GM19240 (cell line): ENCODE results near the gene ZBTB1.
"Not testable (repeated sequence)": the region's sequence is repeated elsewhere in the genome, so short reads cannot be mapped to it uniquely, and the experiment has no call there.

ENCODE experiments used
- DNase-seq: peaks from one replicate; pipeline ENCODE4 v3.0.0; 2011; ENCODE audit warnings: low spot score; ENCODE audit not compliant: insufficient read length

Gene ZBTB1

DNA sequence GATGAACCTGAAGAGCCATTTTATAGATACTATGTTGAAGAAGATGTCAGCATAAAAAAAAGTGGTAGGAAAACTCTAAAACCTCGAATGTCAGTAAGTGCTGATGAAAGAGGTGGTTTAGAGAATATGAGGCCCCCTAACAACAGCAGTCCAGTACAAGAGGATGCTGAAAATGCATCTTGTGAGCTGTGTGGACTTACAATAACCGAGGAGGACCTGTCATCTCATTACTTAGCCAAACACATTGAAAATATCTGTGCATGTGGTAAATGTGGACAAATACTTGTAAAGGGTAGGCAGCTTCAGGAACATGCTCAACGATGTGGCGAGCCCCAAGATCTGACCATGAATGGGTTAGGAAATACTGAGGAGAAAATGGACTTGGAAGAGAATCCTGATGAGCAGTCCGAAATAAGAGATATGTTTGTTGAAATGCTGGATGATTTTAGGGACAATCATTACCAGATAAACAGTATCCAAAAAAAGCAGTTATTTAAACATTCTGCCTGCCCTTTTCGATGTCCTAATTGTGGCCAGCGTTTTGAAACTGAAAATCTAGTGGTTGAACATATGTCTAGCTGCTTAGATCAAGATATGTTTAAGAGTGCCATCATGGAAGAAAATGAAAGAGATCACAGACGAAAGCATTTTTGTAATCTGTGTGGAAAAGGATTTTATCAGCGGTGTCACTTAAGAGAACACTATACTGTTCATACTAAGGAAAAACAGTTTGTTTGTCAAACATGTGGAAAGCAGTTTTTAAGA is 18.2 kb downstream of the ZBTB1 start:
- no peak for DNase-seq

- no peak for DNase-seq
These were observed 20.8 kb downstream of the ZBTB1 start for GRCh38 chr14:64525354-64525753.

- DNase-seq = no peak
These were observed 27.0 kb downstream of the ZBTB1 start for GRCh38 chr14:64531567-64531966.

- no peak for DNase-seq
These were observed 32.1 kb downstream of the ZBTB1 start for GRCh38 chr14:64536488-64537245.

DNA sequence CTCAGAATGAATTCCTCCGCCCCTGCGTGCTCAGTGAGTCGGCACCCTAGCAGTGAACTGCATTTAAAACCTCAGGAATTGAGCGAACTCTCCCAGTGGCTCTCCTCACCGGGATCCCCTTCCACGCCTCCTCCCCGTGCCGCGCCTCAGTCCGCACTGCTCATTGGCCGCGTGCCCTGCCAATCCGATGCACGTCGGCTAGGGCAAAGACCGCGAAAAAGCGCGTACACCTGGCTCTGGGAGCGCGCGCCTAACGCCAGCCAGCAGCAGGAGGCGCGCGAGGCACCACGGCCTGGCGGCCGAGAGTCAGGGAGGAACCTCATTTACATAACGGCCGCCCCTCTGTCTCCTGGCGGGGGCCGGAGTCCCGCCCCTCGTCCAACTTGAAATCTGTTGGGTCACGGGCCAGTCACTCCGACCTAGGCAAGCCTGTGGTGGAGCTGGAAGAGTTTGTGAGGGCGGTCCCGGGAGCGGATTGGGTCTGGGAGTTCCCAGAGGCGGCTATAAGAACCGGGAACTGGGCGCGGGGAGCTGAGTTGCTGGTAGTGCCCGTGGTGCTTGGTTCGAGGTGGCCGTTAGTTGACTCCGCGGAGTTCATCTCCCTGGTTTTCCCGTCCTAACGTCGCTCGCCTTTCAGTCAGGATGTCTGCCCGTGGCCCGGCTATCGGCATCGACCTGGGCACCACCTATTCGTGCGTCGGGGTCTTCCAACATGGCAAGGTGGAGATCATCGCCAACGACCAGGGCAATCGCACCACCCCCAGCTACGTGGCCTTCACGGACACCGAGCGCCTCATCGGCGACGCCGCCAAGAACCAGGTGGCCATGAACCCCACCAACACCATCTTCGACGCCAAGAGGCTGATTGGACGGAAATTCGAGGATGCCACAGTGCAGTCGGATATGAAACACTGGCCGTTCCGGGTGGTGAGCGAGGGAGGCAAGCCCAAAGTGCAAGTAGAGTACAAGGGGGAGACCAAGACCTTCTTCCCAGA is 35.9 kb downstream of the ZBTB1 start, which contains the start of gene HSPA2:
HSPA2 (plus strand) TSS at position 534 of the 995 bp plus-strand sequence; CDS start at position 643, 109 bp downstream.
- peak; percentile 82 for DNase-seq

- DNase-seq = no peak
These were observed 36.8 kb downstream of the ZBTB1 start for GRCh38 chr14:64541261-64541971.

GRCh38 chr14:64541972-64542835 is 37.6 kb downstream of the ZBTB1 start:
- DNase-seq = no peak

DNA sequence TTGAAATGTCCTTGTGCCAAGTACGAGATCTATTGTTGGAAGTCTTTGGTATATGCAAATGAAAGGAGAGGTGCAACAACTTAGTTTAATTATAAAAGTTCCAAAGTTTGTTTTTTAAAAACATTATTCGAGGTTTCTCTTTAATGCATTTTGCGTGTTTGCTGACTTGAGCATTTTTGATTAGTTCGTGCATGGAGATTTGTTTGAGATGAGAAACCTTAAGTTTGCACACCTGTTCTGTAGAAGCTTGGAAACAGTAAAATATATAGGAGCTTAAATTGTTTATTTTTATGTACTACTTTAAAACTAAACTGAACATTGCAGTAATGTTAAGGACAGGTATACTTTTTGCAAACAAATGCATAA is 38.2 kb downstream of the ZBTB1 start:
- no peak for DNase-seq

- no peak for DNase-seq
These were observed 40.2 kb downstream of the ZBTB1 start for GRCh38 chr14:64544607-64545312.

DNA sequence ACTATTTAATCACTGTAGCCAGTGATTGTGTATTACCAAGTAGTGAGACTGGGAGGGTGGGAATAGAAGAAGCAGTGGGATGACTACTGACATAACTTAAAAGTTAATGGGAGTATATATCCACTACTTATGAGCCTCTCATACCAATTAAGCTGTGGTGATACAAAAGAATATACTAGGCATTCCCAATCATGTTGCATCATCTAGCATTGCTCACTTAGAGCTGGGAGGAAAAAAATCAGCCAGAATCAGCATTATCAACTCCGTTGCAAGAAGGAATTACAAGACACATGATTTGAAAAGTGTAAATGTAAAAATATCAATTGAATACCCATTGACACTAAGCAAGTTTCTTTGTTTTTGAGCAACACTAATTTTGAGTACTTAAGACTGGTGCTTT is 44.4 kb downstream of the ZBTB1 start:
- no peak for DNase-seq

DNA sequence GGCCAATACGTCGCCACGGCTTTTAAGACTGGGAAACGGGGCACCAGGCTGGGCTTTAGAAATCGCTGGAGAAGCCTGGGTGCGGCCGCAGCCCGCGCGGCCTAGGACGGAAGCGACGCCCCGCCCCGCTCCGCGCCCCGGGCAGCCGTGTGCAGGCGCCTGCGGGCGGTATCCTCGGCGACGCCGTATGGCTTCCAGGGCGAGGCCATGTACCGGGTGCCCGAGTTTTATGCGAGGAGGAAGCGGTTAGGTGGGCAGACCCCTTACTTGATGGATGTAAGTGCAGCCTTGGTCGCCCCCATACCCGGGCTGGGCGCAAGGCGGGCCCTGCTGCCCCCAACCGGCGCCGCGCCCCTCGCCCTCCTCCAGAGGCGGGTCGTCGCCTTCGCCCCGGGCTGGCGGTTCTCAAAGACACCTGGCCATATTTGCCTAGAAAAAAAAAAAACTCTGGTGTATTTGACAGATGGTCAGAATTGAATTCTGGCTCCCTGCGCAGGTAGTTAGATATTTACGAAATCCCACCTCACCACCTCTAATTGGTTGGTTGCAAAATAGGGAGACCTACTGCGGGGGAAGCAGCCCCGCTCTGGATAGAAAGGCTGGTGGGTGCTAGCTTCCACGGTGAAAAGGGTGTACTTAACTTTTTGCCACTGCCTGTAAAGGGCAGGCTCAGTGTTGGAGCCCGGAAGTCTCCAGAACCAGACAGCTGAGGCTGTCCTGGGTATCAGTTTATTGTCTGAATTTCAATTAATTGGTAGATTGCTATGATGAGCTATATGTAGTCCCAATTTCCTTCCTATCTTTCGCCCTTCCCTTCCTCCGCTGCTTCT is 45.4 kb downstream of the ZBTB1 start, which contains the start of gene PPP1R36:
PPP1R36 (plus strand) TSS at position 171 of the 830 bp plus-strand sequence; CDS start at position 208, 37 bp downstream.
- no peak for DNase-seq

DNA sequence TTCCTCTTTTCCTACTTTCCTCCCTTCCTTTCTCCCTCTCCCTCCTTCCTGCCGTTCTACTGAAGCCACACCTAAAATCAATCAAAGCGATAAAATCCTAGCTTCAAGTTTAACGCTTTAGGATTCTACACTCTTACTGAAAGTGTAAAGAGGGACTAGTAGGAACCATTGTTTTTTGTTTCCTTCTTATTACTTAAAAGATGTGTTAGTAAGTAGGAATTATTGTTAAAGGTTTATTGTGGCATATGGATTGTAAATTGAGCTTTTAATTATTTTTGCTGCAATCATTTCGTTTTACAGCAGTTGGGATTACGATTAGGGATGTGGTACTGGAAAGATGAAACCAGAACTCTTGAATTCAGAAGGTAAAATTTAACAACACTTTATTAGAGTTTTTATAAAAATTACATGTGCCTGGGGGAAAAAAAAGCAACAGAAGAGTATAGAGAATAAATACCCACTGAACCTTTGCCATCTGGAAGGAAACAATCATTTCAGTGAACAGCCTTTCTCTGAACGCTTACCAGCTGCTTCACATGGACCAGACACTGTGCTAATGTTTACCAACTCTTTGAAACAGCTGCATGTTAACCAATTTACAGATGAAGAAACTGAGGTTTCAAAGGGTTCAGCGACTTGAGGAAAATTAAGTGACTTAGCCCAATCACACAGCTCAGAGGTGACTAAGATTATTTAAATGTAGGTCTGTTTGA is 46.2 kb downstream of the ZBTB1 start:
- no peak for DNase-seq

DNA sequence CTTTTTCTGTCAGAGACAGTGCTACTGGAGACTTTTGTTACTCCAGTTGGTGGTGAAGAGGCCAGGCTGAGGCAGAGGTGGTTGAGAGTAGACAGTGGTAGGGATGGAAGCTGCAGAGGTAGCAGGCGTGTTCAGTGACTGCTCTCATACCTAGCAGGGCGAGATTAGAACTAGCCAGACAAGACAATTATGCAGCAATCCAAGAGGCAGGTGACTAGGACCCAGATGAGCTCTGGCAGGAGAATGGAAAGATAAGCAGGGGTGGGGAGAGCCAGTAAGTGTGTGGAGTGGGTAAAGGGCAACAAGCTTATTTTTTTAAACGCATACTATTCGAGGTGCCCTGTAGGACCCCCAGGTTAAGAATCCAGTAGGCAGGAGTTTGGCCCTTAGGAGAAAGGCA is 50.0 kb downstream of the ZBTB1 start:
- DNase-seq = no peak

GRCh38 chr14:64556526-64556925 is 52.0 kb downstream of the ZBTB1 start:
- DNase-seq = no peak

GRCh38 chr14:64558216-64558615 is 53.6 kb downstream of the ZBTB1 start:
- not testable (repeated sequence) for DNase-seq

- no peak for DNase-seq
These were observed 57.1 kb downstream of the ZBTB1 start for GRCh38 chr14:64561631-64562030.

DNA sequence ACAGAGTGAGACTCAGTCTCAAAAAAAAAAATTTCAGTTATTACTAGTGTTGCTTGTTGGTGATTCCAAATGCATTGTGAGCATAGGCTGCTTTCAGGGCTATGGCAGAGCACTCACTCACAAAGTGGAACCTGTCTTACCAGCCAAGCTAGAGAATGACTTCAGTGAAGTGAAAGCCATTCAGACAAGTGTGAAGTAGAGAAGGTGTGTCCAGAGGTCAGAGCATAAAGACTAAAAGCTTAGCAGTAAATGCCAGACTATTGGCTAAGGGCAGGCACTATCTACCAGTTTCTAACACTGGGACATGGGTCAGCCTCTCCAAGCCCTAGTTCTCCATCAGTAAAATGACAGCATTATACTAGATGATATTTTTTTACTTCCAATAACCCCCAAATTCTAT is 57.9 kb downstream of the ZBTB1 start:
- DNase-seq = no peak

DNA sequence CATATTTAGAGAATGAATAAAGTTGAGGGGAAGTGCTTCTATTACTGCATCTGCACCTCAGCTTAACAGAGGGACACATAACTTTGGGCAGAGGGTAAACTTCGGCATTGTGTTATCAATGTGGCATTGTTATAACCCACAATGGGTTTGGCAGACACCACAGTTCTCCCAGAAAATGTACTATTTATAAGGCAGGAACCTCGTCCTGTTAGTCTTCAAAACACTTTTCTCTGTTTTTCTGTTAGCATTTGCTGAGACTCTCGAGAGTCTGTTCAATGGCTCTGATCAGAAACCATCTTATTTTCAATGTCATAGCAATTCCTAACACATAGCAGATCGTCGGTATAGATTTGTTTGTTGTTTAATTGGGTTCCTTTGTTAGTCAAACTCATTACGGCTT is 59.1 kb downstream of the ZBTB1 start:
- no peak for DNase-seq
